Pancreas (tissue), 10 donors: ENCODE data around the gene UGT1A8. TPM values are rescaled to one million over a fixed set of nuclear protein-coding genes. Genes with fewer than 3 reads are reported as not detected.
"Not testable (repeated sequence)": the region's sequence is repeated elsewhere in the genome, so short reads cannot be mapped to it uniquely, and the experiment has no call there.

ENCODE experiments used
- ATAC-seq, 4 donors: fragments of 200-7000 bp; cut with Tn5 transposase; one replicate each; pipeline versions ENCODE4 v1.8.0 to v1.9.1; 2020; ENCODE audit warnings: mild to moderate bottlenecking in 4 of 4, moderate library complexity in 4 of 4
- DNase-seq, 6 donors: peaks; one replicate each; pipeline ENCODE4 v3.0.0-alpha.2; 2020
- FAIRE-seq: peaks from 2 replicates; lab custom pipeline; 2012; peaks lifted over from hg19 to GRCh38; lab: Jason Lieb, UNC
- H3K27ac ChIP-seq, 4 donors: fragments of 200-600 bp; sonication (generic); 1 replicate in 3 of 4; 2 replicates in 1 of 4; pipeline versions ENCODE4 v1.5.0 to v1.8.0; 2020
- H3K27me3 ChIP-seq, 4 donors: fragments of 200-600 bp; one replicate each; pipeline ENCODE4 v1.8.0; 2021
- H3K36me3 ChIP-seq, 3 donors: fragments of 200-600 bp; sonication (generic) in 1 of 3; one replicate each; pipeline versions ENCODE4 v1.5.0 to v1.8.0; 2020 to 2021
- H3K4me1 ChIP-seq, 3 donors: fragments of 200-600 bp; one replicate each; pipeline ENCODE4 v1.8.0; 2021
- H3K4me3 ChIP-seq, 4 donors: fragments of 200-600 bp; sonication (generic) in 2 of 4; one replicate each; pipeline versions ENCODE4 v1.5.0 to v1.8.0; 2020 to 2021
- H3K9me3 ChIP-seq, 4 donors: fragments of 200-600 bp; one replicate each; pipeline ENCODE4 v1.8.0; 2021
- CTCF ChIP-seq, 4 donors: fragments of 200-600 bp; sonication (generic) in 3 of 4; IDR thresholded peaks; one replicate each; pipeline versions ENCODE4 v1.5.0 to v1.8.0; 2021; ENCODE audit warnings: antibody characterized with exemption in 4 of 4
- WGBS, 2 donors: extraction: QIAGEN DNeasy Blood & Tissue Kit; methylation state at CpG; one replicate each; pipeline ENCODE4 v1.1.7; 2013; 5-methylcytosine and 5-hydroxymethylcytosine counted together
- intact Hi-C, 3 donors: fragments of 100-400 bp; cut with DNase I; formaldehyde crosslinking; loops; one replicate each; pipeline versions ENCODE4 v1.11.1 to v1.14.2; 2022
- polyA plus RNA-seq, 2 donors: library from polyadenylated mRNA; stranded (reverse); fragments of 200-250 nt; gene quantifications; one replicate each; pipeline ENCODE4 v1.2.3, GENCODE V29; 2013
- total RNA-seq, 6 donors: library from RNA; stranded (reverse); fragmentation: NEBNext Ultra II Directional in 4 of 6; extraction: Animal tissue kit (Norgen Biotek cat#: 25700) in 4 of 6; gene quantifications; one replicate each; pipeline versions ENCODE4 v1.2.1 to v1.2.4, GENCODE V29; 2021 to 2023
- donor health status: healthy with polysubstance abuse.
- donor health status: DM: no; HTN: no; CAD: no; lungs with moderate emphysema.
- donor health status: DM: no; HTN: no; CAD: no.
- donor health status: control.
- donor health status: control.
- donor health status: Bipolar disorder and iron deficiency.
- donor health status: DM: yes; HTN: yes; CAD: no.
- donor health status: DM: no; HTN: no; CAD: no.
- donor health status: DM: no; HTN: no; CAD: no.
- donor health status: DM: yes; HTN: yes; CAD: no.

Gene UGT1A8
- under 1 TPM in 1 of 6 donors, not detected in 5; 0.12 TPM for total RNA-seq
- polyA plus RNA-seq, result not detected

- H3K9me3 ChIP-seq, result not testable (repeated sequence)
Observed at GRCh38 chr2:233617476-233617875, at the start of gene UGT1A8. Gene UGT1A8 (plus strand): TSS chr2:233617633. CDS start chr2:233617708, 75 bp downstream.

GRCh38 chr2:233571001-233571400 lies 46.4 kb upstream of the UGT1A8 start:
- intact Hi-C loops, result no loop called here
- Histone ChIP-seq H3K4me3 (no peak overlapping the region), H3K9me3 (no peaks in the 10 kb centered on the region), H3K4me1 (no peaks in the 10 kb centered on the region), H3K36me3 (no peaks in the 10 kb centered on the region), H3K27ac (no peak overlapping the region), H3K27me3 (no peaks in the 10 kb centered on the region)
- FAIRE-seq (no peak), ATAC-seq (no peak), DNase-seq (no peak)
- WGBS, 2 donors, result 24% methylated on average over 1 of the region's 1 CpG
- TF ChIP-seq CTCF (IDR thresholded peaks at IDR 0.05), result no peak

More at GRCh38 chr2:233617476-233617875, at the start of gene UGT1A8:
- H3K4me3 ChIP-seq, H3K4me1 ChIP-seq, H3K27ac ChIP-seq, intact Hi-C loops, FAIRE-seq, DNase-seq, H3K36me3 ChIP-seq, ATAC-seq, H3K27me3 ChIP-seq: not testable (repeated sequence)
- 58 to 77% methylated on average over 5 of the region's 5 CpGs for WGBS, 2 donors

GRCh38 chr2:233571462-233571861 lies 46.0 kb upstream of the UGT1A8 start:
- DNase-seq (no peak), ATAC-seq (no peak), FAIRE-seq (no peak)
- H3K4me1 ChIP-seq, result no peaks in the 10 kb centered on the region
- H3K27me3 ChIP-seq, result no peaks in the 10 kb centered on the region
- H3K4me3 ChIP-seq, result no peak overlapping the region
- H3K27ac ChIP-seq, result no peak overlapping the region
- 68 to 83% methylated on average over 2 of the region's 2 CpGs for WGBS, 2 donors
- no peak for TF ChIP-seq CTCF (IDR thresholded peaks at IDR 0.05)
- no peaks in the 10 kb centered on the region for H3K36me3 ChIP-seq
- H3K9me3 ChIP-seq, result no peaks in the 10 kb centered on the region
- intact Hi-C loops, result no loop called here

- Histone ChIP-seq H3K36me3 (no peaks in the 10 kb centered on the region), H3K4me1 (no peaks in the 10 kb centered on the region), H3K4me3 (no peak overlapping the region), H3K27me3 (no peaks in the 10 kb centered on the region), H3K9me3 (no peaks in the 10 kb centered on the region), H3K27ac (no peak overlapping the region)
- 67 to 68% methylated on average over 4 of the region's 4 CpGs for WGBS, 2 donors
- DNase-seq, result no peak
- ATAC-seq, result no peak
- intact Hi-C loops, result no loop called here
- TF ChIP-seq CTCF (IDR thresholded peaks at IDR 0.05), result no peak
- FAIRE-seq, result no peak
Observed at GRCh38 chr2:233572468-233572867, 45.0 kb upstream of the UGT1A8 start.

- FAIRE-seq, result not testable (repeated sequence)
Observed at GRCh38 chr2:233577341-233577740, 40.1 kb upstream of the UGT1A8 start.

GRCh38 chr2:233583217-233583965 lies 34.0 kb upstream of the UGT1A8 start:
- H3K9me3 ChIP-seq, H3K4me1 ChIP-seq, H3K36me3 ChIP-seq, ATAC-seq, H3K4me3 ChIP-seq, DNase-seq, H3K27ac ChIP-seq, intact Hi-C loops, FAIRE-seq, H3K27me3 ChIP-seq: not testable (repeated sequence)
- 65 to 81% methylated on average over 30 to 35 of the region's 35 CpGs for WGBS, 2 donors

More at GRCh38 chr2:233577341-233577740, 40.1 kb upstream of the UGT1A8 start:
- H3K4me1 ChIP-seq, H3K36me3 ChIP-seq, H3K4me3 ChIP-seq, ATAC-seq, H3K9me3 ChIP-seq, intact Hi-C loops, H3K27ac ChIP-seq, H3K27me3 ChIP-seq, DNase-seq: not testable (repeated sequence)
- WGBS, 2 donors, result 46 to 70% methylated on average over 5 of the region's 5 CpGs
